Mucosa of descending colon (tissue), 3 donors: ENCODE measurements around the gene CEP120. TPM values are rescaled to one million over a fixed set of nuclear protein-coding genes. Genes with fewer than 3 reads are reported as not detected.
"Not testable (repeated sequence)": the region's sequence is repeated elsewhere in the genome, so short reads cannot be mapped to it uniquely, and the experiment has no call there.

Experiments
- ATAC-seq: fragments of 200-7000 bp; cut with Tn5 transposase; one replicate; pipeline ENCODE4 v1.9.1; 2020; ENCODE audit warnings: mild to moderate bottlenecking, moderate library complexity
- DNase-seq, 3 donors: peaks; one replicate each; pipeline ENCODE4 v3.0.0-alpha.2; 2020
- H3K36me3 ChIP-seq: fragments of 200-600 bp; one replicate; pipeline ENCODE4 v1.8.0; 2021; ENCODE audit warnings: low read depth, mild to moderate bottlenecking
- H3K4me1 ChIP-seq: fragments of 200-600 bp; one replicate; pipeline ENCODE4 v1.8.0; 2021; ENCODE audit warnings: low read depth, mild to moderate bottlenecking
- H3K4me3 ChIP-seq: fragments of 200-600 bp; one replicate; pipeline ENCODE4 v1.8.0; 2021; ENCODE audit warnings: mild to moderate bottlenecking
- H3K9me3 ChIP-seq: fragments of 200-600 bp; one replicate; pipeline ENCODE4 v1.8.0; 2021; ENCODE audit warnings: mild to moderate bottlenecking
- CTCF ChIP-seq: fragments of 200-600 bp; IDR thresholded peaks from one replicate; pipeline ENCODE4 v1.8.0; 2022; ENCODE audit warnings: antibody characterized with exemption, mild to moderate bottlenecking
- intact Hi-C, 2 donors: fragments of 100-400 bp; cut with DNase I in 1 of 2; cut with micrococcal nuclease in 1 of 2; formaldehyde crosslinking; loops; one replicate each; pipeline versions ENCODE4 v1.11.0 to v1.11.1; 2022; cut with DNase I, micrococcal nuclease
- long read RNA-seq, 2 donors: library from polyadenylated mRNA; unstranded; transcript quantifications; one replicate each; pipeline ENCODE4 v2.0.0, GENCODE V29; 2019 to 2021
- total RNA-seq, 3 donors: library from RNA; stranded (reverse); fragmentation: NEBNext Ultra II Directional in 2 of 3; extraction: Animal tissue kit (Norgen Biotek cat#: 25700) in 2 of 3; gene quantifications; one replicate each; pipeline versions ENCODE4 v1.2.1 to v1.2.4, GENCODE V29; 2021 to 2023
- donor health status: DM: no; HTN: no; CAD: no; lungs with moderate emphysema.
- donor health status: DM: no; HTN: no; CAD: no.
- donor health status: DM: no; HTN: yes; CAD: no.

CEP120 gene
- total RNA-seq: 10 to 100 TPM; 12.6 to 27.6 (median 15.0) TPM
- long read RNA-seq, donor 1, full-length matches to known transcripts: 20 of 34 reads
- long read RNA-seq, donor 1, partial matches to known transcripts: 5 of 34 reads
- long read RNA-seq, donor 1, other reads (novel, unspliced or antisense): 9 of 34 reads
- long read RNA-seq, donor 2: 0 reads

- Histone ChIP-seq H3K36me3 (no peaks in the 10 kb centered on the region), H3K4me1 (peaks cover 6% of the 10 kb centered on the region), H3K9me3 (no peaks in the 10 kb centered on the region), H3K4me3 (peak within 1 kb of the TSS; percentile 58)
- peak; percentile 83 for TF ChIP-seq CTCF
- intact Hi-C loops: loop anchor here in 1 of 2 donors (10.0 kb wide), 1 partner anchor 181 kb away; no protein-coding TSS in a partner anchor
- DNase-seq (peak; percentile 99), ATAC-seq (peak; percentile 98)
These were observed at the start of gene CEP120 for GRCh38 chr5:123423278-123424149. TSS of gene CEP120 (minus strand) at chr5:123423403. CDS start at chr5:123422998, 405 bp downstream.

DNA sequence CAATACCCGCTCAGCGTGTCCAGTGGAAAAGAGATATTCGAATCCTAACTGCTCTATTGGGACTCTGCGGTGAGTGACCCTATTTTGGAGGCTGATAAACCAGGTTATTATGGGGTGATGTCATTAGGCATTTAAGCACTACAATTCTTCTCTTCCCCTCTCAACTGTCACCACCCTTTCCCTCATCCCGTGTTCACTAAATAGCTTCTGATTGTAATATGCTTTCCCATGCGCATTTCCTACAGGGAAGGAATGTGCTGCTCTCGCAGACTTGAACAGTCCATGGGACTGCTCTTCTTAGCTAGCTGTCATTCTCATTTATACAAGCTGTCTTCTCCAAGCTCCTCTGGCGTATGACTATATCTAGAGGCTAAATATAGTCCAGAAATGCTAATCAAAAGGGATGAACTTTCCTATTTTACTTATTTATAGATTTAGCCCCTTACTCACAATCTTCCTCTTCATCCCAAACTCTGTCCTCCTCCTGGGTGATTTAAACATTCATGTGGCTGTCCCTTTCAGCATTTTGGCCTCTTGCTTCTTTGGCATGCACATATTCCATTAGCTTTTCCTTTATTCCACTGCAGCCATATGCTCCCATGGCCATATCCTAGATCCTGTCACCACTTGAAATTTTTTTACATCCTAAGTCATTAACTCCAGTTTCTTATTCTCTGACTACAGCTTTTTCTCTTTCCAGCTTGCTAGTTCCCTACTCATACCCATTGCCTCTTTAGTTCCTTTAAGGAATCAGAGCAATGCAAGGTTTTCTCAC, 49.1 kb upstream of the CEP120 start:
- H3K9me3 ChIP-seq: no peaks in the 10 kb centered on the region
- no peak overlapping the region for H3K4me3 ChIP-seq
- intact Hi-C loops: no loop called here
- H3K36me3 ChIP-seq: no peaks in the 10 kb centered on the region
- DNase-seq: no peak
- ATAC-seq: no peak
- no peak for TF ChIP-seq CTCF
- no peaks in the 10 kb centered on the region for H3K4me1 ChIP-seq

DNA sequence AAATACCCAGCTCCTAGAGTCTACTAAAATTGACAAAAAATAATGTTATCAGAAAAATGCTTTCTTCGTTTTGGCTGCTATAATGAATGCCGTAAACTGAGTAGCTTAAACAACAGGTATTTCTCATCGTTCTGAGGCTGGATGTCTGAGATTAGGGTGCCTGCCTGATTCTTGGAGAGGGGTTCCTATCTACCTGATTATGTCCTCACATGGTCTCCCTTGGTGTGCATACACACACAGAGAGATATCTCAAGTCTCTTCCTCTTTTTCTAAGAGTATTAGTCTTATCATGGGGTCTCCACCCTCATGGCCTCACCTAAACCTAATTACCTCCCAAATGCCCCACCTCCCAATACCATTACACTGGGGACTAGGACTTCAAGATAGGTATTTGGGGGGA, 48.2 kb upstream of the CEP120 start:
- H3K4me3 ChIP-seq: no peak overlapping the region
- intact Hi-C loops: no loop called here
- DNase-seq: no peak
- H3K36me3 ChIP-seq: no peaks in the 10 kb centered on the region
- ATAC-seq: no peak
- no peaks in the 10 kb centered on the region for H3K4me1 ChIP-seq
- no peak for TF ChIP-seq CTCF
- no peaks in the 10 kb centered on the region for H3K9me3 ChIP-seq

DNA sequence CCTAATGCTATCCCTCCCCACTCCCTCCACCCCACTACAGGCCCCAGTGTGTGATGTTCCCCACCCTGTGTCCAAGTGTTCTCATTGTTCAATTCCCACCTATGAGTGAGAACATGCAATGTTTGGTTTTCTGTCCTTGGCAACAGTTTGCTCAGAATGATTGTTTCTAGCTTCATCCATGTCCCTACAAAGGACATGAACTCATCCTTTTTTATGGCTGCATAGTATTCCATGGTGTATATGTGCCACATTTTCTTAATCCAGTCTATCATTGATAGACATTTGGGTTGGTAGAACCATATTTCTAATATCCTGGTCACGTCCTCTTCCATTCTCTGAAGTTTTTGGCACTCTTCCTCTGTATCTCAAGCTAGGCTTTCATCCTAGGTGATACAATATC, 43.6 kb upstream of the CEP120 start:
- H3K9me3 ChIP-seq, H3K4me3 ChIP-seq, intact Hi-C loops, DNase-seq, H3K4me1 ChIP-seq, ATAC-seq, H3K36me3 ChIP-seq: not testable (repeated sequence)

- Histone ChIP-seq H3K4me1 (peaks cover 7% of the 10 kb centered on the region), H3K4me3 (no peak overlapping the region), H3K36me3 (no peaks in the 10 kb centered on the region), H3K9me3 (no peaks in the 10 kb centered on the region)
- intact Hi-C loops: no loop called here
- no peak for TF ChIP-seq CTCF
- peak in 1 of 3 donors; percentile 78 for DNase-seq
- peak; percentile 99 for ATAC-seq
These were observed 37.1 kb upstream of the CEP120 start for GRCh38 chr5:123460296-123460729.

GRCh38 chr5:123458994-123459393, 35.8 kb upstream of the CEP120 start:
- DNase-seq, H3K4me3 ChIP-seq, H3K9me3 ChIP-seq, H3K4me1 ChIP-seq, ATAC-seq, intact Hi-C loops, H3K36me3 ChIP-seq: not testable (repeated sequence)
